ENCODE measurements around the gene RPP21.

The RPP21 gene

DNA sequence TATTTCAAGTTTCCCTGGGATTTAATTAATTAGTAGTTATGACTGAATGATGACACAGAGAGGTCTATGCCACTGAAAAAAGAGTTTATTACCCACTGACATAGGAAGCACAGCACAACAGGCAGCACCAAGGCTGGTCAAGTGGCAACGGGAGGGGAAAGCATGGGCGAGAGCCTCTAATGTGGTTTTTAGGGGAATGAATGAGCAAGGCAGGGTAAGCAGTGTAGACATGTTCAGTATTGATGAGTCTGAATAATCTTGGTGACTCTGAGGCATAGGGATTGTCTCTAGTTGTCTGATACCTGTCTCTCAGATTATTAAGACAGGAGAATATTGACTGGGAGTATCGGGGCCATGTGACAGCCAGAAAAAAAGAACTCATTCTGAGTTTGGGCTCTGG, 46.3 kb downstream of the RPP21 start:
- no peak for DNase-seq

- DNase-seq, result no peak
These were observed 49.2 kb downstream of the RPP21 start for GRCh38 chr6:30394139-30394538.
